Measurements from ENCODE around the gene UCHL3. TPM values are rescaled to one million over a fixed set of nuclear protein-coding genes. Genes with fewer than 3 reads are reported as not detected.

Gene UCHL3
- total RNA-seq, 1 experiment from 2014 or later: 50.8 TPM

DNA sequence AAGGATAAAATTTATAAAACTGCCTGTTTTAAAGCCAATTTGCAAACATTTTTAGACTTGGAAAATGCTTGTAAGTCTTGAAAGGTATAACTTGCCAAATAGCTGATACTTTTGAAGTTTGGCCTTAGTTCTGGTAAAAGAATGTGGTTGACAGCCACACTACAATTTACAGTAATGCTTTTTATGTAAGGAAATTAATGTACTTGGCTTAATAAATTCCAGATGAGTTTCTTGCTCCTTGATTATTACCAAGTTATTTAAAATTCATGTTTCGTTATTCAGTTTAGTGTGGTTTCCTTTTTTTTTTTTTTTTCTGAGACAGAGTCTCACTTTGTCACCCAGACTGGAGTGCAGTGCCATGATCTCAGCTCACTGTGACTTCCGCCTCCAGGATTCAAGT lies 101.4 kb downstream of the UCHL3 start:
- Histone ChIP-seq H4K20me1 (ENCODE audit: control insufficient read depth, insufficient read depth, insufficient read length) (no peaks in the 10 kb centered on the region), H2BK15ac (ENCODE audit: low read depth, low read length) (no peak overlapping the region), H4K91ac (ENCODE audit: insufficient read length, low read depth, low read length) (no peak overlapping the region), H3K14ac (ENCODE audit: insufficient read depth, low read length) (no peak overlapping the region), H3K9me3 (ENCODE audit: control insufficient read depth, low read depth, low read length) (no peaks in the 10 kb centered on the region), H3K79me1 (ENCODE audit: insufficient read depth, low read depth, low read length, poor library complexity, severe bottlenecking) (no peaks in the 10 kb centered on the region), H3T11ph (ENCODE audit: low read length) (no peak overlapping the region), H3K9ac (ENCODE audit: extremely low read depth, insufficient read length, low read length) (no peak overlapping the region), H2BK5ac (ENCODE audit: insufficient read length, low read length) (no peak overlapping the region), H3K27me3 (ENCODE audit: insufficient read depth, low read length) (no peaks in the 10 kb centered on the region), H3K4me2 (ENCODE audit: insufficient read depth, insufficient read length, low read length) (no peak overlapping the region), H2AFZ (ENCODE audit: low read length) (no peak overlapping the region), H3K56ac (ENCODE audit: insufficient read length, low read depth, low read length) (no peak overlapping the region), H4K5ac (ENCODE audit: insufficient read length, low read depth, low read length) (no peak overlapping the region), H2AK5ac (ENCODE audit: insufficient read length, low read length) (no peak overlapping the region), H3K18ac (ENCODE audit: insufficient read length, low read depth, low read length) (no peak overlapping the region), H2BK12ac (ENCODE audit: insufficient read length, low read depth, low read length) (no peak overlapping the region), H3K27ac (ENCODE audit: insufficient read length, low read depth, low read length) (no peak overlapping the region), H2BK20ac (ENCODE audit: low read depth, low read length, poor library complexity, severe bottlenecking) (no peak overlapping the region), H3K79me2 (ENCODE audit: insufficient read depth, low read length) (no peaks in the 10 kb centered on the region), H4K8ac (replicated peaks; ENCODE audit: insufficient read length, low read depth, low read length) (no peak overlapping the region), H3K4me1 (ENCODE audit: insufficient read depth, low read length) (no peaks in the 10 kb centered on the region), H3K23ac (ENCODE audit: insufficient read length, low read depth, low read length) (no peak overlapping the region), H3K4ac (ENCODE audit: low read depth, low read length) (no peak overlapping the region), H2BK120ac (ENCODE audit: low read depth, low read length, poor library complexity, severe bottlenecking) (no peak overlapping the region), H3K23me2 (ENCODE audit: insufficient read length, low read depth, low read length, poor library complexity, severe bottlenecking) (no peaks in the 10 kb centered on the region)
- no peak overlapping the region for H3K27ac Mint-ChIP-seq
- H3K27me3 Mint-ChIP-seq (ENCODE audit: low read depth): no peaks in the 10 kb centered on the region
- no peaks in the 10 kb centered on the region for H3K9me3 Mint-ChIP-seq
- no peak overlapping the region for H3K4me3 Mint-ChIP-seq
- no peak for DNase-seq
- TF ChIP-seq, protein P1, sequence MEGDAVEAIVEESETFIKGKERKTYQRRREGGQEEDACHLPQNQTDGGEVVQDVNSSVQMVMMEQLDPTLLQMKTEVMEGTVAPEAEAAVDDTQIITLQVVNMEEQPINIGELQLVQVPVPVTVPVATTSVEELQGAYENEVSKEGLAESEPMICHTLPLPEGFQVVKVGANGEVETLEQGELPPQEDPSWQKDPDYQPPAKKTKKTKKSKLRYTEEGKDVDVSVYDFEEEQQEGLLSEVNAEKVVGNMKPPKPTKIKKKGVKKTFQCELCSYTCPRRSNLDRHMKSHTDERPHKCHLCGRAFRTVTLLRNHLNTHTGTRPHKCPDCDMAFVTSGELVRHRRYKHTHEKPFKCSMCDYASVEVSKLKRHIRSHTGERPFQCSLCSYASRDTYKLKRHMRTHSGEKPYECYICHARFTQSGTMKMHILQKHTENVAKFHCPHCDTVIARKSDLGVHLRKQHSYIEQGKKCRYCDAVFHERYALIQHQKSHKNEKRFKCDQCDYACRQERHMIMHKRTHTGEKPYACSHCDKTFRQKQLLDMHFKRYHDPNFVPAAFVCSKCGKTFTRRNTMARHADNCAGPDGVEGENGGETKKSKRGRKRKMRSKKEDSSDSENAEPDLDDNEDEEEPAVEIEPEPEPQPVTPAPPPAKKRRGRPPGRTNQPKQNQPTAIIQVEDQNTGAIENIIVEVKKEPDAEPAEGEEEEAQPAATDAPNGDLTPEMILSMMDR (conservative IDR thresholded peaks at IDR 0.05): no peak
- no CpG with 5 or more reads among the region's 2 CpGs for WGBS (ENCODE audit: extremely low coverage, insufficient read length, low lambda C conversion rate)
- no peaks in the 10 kb centered on the region for H3K4me1 Mint-ChIP-seq
- H3K36me3 Mint-ChIP-seq (ENCODE audit: insufficient read depth in 1 of 3, low read depth in 3 of 3): peaks cover 0 to under 1% (median 0%) of the 10 kb centered on the region in 3 experiments; a peak in 1 of 7 replicates

All from H9 (cell line).